ENCODE data around the gene DOCK10.
"Not testable (repeated sequence)": the region's sequence is repeated elsewhere in the genome, so short reads cannot be mapped to it uniquely, and the experiment has no call there.

Gene DOCK10

GRCh38 chr2:224948859-224949258, 93.4 kb downstream of the DOCK10 start:
- FAIRE-seq (no peak), DNase-seq (ENCODE audit: insufficient read length, low spot score) (no peak)
- TF ChIP-seq CTCF (IDR thresholded peaks at IDR 0.05; ENCODE audit: insufficient read depth, missing control alignments): no peak

DNA sequence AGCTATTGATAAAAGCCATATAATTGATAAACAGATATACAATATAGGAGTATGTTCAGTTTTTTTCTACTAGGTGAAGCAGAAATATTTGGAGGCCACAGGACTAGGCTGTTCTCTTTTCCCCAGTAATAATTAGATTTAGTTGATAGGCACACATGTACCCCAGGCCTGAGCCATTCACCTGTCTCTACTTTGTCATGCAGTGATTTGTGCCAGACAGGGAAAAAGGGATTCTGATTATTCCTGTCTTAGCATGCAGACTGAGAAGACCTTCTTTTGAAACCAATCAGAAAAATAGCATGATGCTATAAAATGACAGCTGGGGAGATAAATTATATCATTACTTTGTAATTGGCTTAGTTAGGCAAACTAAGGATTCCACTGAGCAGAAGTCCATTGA, 94.3 kb downstream of the DOCK10 start:
- no peak for FAIRE-seq
- no peak for TF ChIP-seq CTCF (IDR thresholded peaks at IDR 0.05; ENCODE audit: insufficient read depth, missing control alignments)
- no peak for DNase-seq (ENCODE audit: insufficient read length, low spot score)

DNA sequence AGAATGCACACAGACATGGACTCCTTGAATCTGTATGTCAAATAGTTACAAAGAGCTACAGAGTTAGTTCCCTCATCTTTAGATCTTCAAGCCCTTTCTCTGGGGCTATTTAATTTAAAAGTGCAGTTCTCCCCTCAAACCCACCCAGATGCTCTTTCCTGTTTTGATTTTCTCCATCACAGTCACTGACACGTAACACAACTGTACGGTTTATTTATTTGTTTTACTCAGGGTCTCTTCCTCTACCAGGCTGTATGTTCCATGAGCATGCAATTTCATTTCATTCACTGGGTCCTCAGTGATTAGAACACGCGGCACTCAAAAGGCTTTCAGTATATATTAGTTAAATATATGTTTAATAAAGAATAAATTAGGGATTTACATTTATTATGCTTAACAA, 94.7 kb downstream of the DOCK10 start:
- TF ChIP-seq CTCF (IDR thresholded peaks at IDR 0.05; ENCODE audit: insufficient read depth, missing control alignments): no peak
- FAIRE-seq (no peak), DNase-seq (ENCODE audit: insufficient read length, low spot score) (no peak)

GRCh38 chr2:224946895-224947294, 95.4 kb downstream of the DOCK10 start:
- DNase-seq (ENCODE audit: insufficient read length, low spot score) (no peak), FAIRE-seq (no peak)
- TF ChIP-seq CTCF (IDR thresholded peaks at IDR 0.05; ENCODE audit: insufficient read depth, missing control alignments): no peak

DNA sequence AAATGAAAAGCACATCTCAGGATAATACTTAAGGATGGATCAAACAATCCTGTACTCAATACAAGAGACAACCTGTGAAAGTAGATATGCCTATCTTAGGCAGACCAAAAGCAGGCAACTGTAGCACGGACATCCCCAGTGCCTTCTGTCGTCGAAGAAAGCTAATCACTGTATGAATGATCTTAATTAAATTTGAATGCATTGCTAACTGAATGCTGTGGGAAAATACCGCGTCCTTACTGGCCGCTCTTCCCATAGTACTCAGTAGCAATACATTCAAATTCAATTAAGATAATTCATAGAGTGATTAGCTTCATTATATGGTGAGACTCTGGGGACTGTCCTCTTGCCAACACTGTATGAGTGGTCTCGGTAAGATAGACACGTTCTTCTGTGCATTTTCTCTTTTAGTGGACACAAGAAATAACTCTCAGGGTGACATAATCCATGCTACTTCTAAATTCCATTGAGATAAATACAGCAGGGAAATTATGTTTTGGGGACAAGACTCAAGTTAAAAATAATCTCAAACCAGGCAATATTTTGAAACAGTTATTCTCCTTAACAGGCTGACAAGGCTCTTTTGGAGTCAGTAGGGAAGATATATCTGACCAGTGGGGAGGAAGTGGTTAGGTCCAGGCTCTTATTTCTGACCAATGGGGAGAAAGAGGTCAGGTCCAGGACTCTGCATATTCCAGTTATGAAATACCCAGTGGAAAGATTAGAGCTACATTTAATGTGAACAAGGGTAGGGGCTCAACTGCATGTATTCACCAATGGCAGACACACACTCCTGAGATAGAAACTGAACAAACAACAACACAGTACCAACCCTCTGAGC, 97.3 kb downstream of the DOCK10 start:
- DNase-seq (ENCODE audit: insufficient read length, low spot score): no peak
- no peak for FAIRE-seq
- no peak for TF ChIP-seq CTCF (IDR thresholded peaks at IDR 0.05; ENCODE audit: insufficient read depth, missing control alignments)

- DNase-seq (ENCODE audit: insufficient read length, low spot score); FAIRE-seq: not testable (repeated sequence)
These were observed 98.6 kb downstream of the DOCK10 start for GRCh38 chr2:224943601-224944041.

DNA sequence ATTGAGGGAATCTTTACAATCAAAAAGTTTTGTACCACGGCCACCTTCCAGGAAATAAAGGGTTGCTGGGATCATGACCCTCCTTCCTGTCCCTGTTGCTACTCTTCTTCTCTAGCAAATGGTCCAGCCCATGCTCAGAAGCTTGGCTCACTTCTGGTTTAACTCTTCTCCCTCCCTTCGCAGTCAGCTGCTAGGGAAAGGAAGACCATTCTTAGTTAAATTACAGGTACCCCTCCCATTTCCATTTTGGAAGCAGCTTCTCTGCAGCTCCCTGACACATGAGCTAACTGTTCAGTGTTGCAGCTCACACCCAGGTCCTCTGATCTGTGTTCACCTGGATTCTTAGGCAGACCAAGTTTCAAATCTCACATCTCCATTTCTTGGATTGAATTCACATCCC, 100.3 kb downstream of the DOCK10 start:
- no peak for TF ChIP-seq CTCF (IDR thresholded peaks at IDR 0.05; ENCODE audit: insufficient read depth, missing control alignments)
- DNase-seq (ENCODE audit: insufficient read length, low spot score): no peak
- FAIRE-seq: no peak

All from D721Med (cell line).